Activated T-cell treated with anti-CD3 and anti-CD28 coated beads, Interleukin-2, amount 50 U/mL, for 72 hours (primary cell): Measurements from ENCODE around the gene KRT4. TPM values are rescaled to one million over a fixed set of nuclear protein-coding genes. Genes with fewer than 3 reads are reported as not detected.

ENCODE experiments used
- ATAC-seq, 2 donors: fragments of 150-1000 bp; cut with Tn5 transposase; replicated peaks in 1 of 2; 2 replicates each; pipeline ENCODE4 v1.10.0; 2021; ENCODE audit warnings: moderate library complexity in 2 of 2, mild to moderate bottlenecking in 1 of 2
- DNase-seq, 2 donors: peaks; one replicate each; pipeline ENCODE4 v3.0.0; 2021 to 2022; ENCODE audit warnings: mixed read lengths in 1 of 2
- H3K27ac Mint-ChIP-seq: one replicate; pipeline ENCODE4 v1.8.0; 2022; ENCODE audit warnings: mild to moderate bottlenecking, moderate library complexity, mixed read lengths
- H3K27me3 Mint-ChIP-seq: one replicate; pipeline ENCODE4 v1.8.0; 2022; ENCODE audit warnings: low read depth, mixed read lengths
- H3K36me3 Mint-ChIP-seq, 2 donors: one replicate each; pipeline ENCODE4 v1.8.0; 2022; ENCODE audit warnings: mixed read lengths in 2 of 2, mild to moderate bottlenecking in 1 of 2; ENCODE audit not compliant: insufficient read depth in 2 of 2
- H3K4me1 Mint-ChIP-seq: one replicate; pipeline ENCODE4 v1.8.0; 2022; ENCODE audit warnings: low read depth, mixed read lengths
- H3K4me3 Mint-ChIP-seq, 2 donors: one replicate each; pipeline ENCODE4 v1.8.0; 2022; ENCODE audit warnings: mild to moderate bottlenecking in 2 of 2, mixed read lengths in 2 of 2, moderate library complexity in 2 of 2
- H3K9me3 Mint-ChIP-seq, 2 donors: one replicate each; pipeline ENCODE4 v1.8.0; 2022; ENCODE audit warnings: mixed read lengths in 2 of 2
- total RNA-seq, 2 donors: library from RNA; stranded (reverse); gene quantifications; one replicate each; pipeline ENCODE4 v1.2.3, GENCODE V29; 2022

KRT4 gene
- total RNA-seq, 2 donors from 2014 or later, result 0.10 TPM; not detected in 1

DNA sequence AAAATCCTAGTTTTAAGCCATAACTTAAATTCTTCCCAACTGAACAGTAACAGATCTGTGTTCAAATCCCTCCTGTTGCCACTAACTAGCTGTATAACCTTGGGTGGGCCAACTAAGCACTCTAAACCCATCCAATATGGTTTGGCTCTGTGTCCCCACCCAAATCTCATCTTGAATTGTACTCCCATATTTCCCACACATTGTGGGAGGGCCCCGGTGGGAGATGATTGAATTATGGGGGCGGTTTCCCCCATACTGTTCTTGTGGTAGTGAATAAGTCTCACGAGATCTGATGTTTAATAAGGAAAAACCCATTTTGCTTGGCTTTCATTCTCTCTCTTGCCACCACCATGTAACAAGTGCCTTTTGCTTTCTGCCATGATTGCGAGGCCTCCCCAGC lies 1.2 kb upstream of the KRT4 start:
- H3K36me3 Mint-ChIP-seq, result no peaks in the 10 kb centered on the region
- ATAC-seq (no peak), DNase-seq (no peak)
- no peak overlapping the region for H3K4me3 Mint-ChIP-seq
- H3K27me3 Mint-ChIP-seq, result no peaks in the 10 kb centered on the region
- peaks cover 11% of the 10 kb centered on the region for H3K4me1 Mint-ChIP-seq
- H3K27ac Mint-ChIP-seq, result no peak overlapping the region
- no peaks in the 10 kb centered on the region for H3K9me3 Mint-ChIP-seq

DNA sequence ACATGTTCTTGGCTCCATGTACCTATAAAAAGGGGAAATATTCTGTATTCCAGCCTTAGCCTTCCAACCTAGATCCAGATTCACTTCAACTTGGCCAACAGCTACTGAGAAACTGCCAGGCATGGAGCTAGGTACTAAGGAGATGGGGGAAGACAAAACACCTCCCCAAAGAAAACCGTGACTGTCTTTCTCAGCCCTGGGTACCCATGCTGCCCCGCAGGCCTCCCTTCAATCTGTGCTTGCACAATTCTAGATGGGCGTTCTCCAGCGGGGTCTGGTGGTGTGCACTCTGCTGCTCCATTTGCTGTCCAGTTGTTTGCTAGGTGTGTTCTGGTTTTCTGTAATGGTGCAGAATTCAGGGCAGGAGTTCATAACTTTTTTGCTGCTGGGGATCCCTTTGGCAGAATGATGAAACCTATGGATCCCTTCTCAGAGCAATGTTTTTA lies 817 bp upstream of the KRT4 start:
- Mint-ChIP-seq H3K4me1 (peaks cover 11% of the 10 kb centered on the region), H3K36me3 (no peaks in the 10 kb centered on the region), H3K9me3 (no peaks in the 10 kb centered on the region), H3K27me3 (no peaks in the 10 kb centered on the region), H3K27ac (no peak overlapping the region), H3K4me3 (no peak overlapping the region)
- ATAC-seq (no peak), DNase-seq (no peak)

GRCh38 chr12:52813203-52813819 lies 605 bp downstream of the KRT4 start:
- DNase-seq (no peak), ATAC-seq (no peak)
- H3K4me1 Mint-ChIP-seq, result peaks cover 11% of the 10 kb centered on the region
- H3K4me3 Mint-ChIP-seq, result no peak overlapping the region
- H3K27me3 Mint-ChIP-seq, result no peaks in the 10 kb centered on the region
- no peak overlapping the region for H3K27ac Mint-ChIP-seq
- no peaks in the 10 kb centered on the region for H3K9me3 Mint-ChIP-seq
- H3K36me3 Mint-ChIP-seq, result no peaks in the 10 kb centered on the region

DNA sequence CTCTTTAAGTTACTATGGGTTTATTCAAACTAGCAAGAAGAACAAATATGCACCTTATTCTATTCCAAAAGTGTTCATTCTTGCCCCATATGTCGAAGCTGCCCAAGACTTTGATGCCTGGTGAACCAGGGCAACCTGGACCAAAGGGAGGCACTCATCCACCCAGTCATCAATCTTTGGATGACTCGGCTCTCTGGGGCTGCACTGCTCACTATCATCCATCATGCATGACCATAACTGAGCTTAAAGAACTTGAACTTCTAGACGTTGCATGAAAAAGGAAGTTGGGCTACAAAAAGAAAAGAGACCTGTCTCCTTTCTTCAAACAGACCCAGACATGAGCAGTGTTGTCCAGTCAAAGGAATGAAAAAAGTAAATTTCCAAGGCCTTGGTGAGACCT lies 1.2 kb downstream of the KRT4 start:
- no peak for DNase-seq
- H3K9me3 Mint-ChIP-seq, result no peaks in the 10 kb centered on the region
- no peaks in the 10 kb centered on the region for H3K36me3 Mint-ChIP-seq
- no peak overlapping the region for H3K4me3 Mint-ChIP-seq
- peaks cover 6% of the 10 kb centered on the region for H3K4me1 Mint-ChIP-seq
- no peaks in the 10 kb centered on the region for H3K27me3 Mint-ChIP-seq
- H3K27ac Mint-ChIP-seq, result no peak overlapping the region
- no peak for ATAC-seq

DNA sequence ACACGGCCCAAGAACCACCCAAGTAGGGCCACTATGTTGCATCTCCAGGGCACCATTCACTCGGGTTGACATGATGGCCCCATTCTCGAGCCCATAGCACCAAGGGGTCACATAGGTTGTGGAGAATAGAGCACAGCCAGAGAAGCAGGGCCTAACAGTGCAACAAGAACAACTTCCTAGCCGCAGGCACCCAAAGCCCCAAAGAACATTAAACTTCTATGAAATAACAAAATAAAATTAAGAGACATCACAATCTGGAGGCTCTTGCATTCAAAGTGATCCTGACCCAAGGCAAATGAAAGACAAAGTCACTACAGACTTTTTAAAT lies 1.9 kb downstream of the KRT4 start:
- H3K4me3 Mint-ChIP-seq, result no peak overlapping the region
- H3K9me3 Mint-ChIP-seq, result no peaks in the 10 kb centered on the region
- no peak overlapping the region for H3K27ac Mint-ChIP-seq
- H3K4me1 Mint-ChIP-seq, result no peaks in the 10 kb centered on the region
- ATAC-seq, result no peak
- no peaks in the 10 kb centered on the region for H3K36me3 Mint-ChIP-seq
- DNase-seq, result no peak
- no peaks in the 10 kb centered on the region for H3K27me3 Mint-ChIP-seq

- no peak for ATAC-seq
- no peaks in the 10 kb centered on the region for H3K4me1 Mint-ChIP-seq
Measured at GRCh38 chr12:52811191-52812072, 2.5 kb downstream of the KRT4 start.

DNA sequence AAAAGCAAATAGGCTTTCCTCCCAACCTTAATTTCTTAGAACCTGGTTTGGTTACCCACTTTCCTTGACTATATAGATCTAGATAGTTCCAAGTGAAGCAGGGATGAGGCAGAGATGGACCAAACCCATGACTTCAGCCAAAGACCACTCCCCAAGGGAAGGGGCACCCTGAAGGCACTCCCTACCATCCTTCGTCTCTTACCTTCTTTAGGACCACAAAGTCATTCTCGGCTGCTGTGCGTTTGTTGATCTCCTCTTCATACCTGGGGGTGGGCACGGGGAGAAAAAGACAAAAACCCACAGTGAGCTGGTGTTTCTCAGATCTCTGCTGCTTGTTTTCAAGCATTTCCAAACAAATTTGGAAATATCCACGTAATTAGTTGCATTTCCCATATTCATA lies 3.4 kb downstream of the KRT4 start:
- H3K9me3 Mint-ChIP-seq, result no peaks in the 10 kb centered on the region
- no peaks in the 10 kb centered on the region for H3K27me3 Mint-ChIP-seq
- H3K36me3 Mint-ChIP-seq, result no peaks in the 10 kb centered on the region
- DNase-seq (no peak), ATAC-seq (no peak)
- no peak overlapping the region for H3K27ac Mint-ChIP-seq
- no peaks in the 10 kb centered on the region for H3K4me1 Mint-ChIP-seq
- no peak overlapping the region for H3K4me3 Mint-ChIP-seq

More at GRCh38 chr12:52811191-52812072, 2.5 kb downstream of the KRT4 start:
- H3K27ac Mint-ChIP-seq, result no peak overlapping the region
- H3K4me3 Mint-ChIP-seq, result no peak overlapping the region
- no peak for DNase-seq
- H3K36me3 Mint-ChIP-seq, result no peaks in the 10 kb centered on the region
- H3K9me3 Mint-ChIP-seq, result no peaks in the 10 kb centered on the region
- no peaks in the 10 kb centered on the region for H3K27me3 Mint-ChIP-seq

GRCh38 chr12:52809166-52809565 lies 4.8 kb downstream of the KRT4 start:
- no peak overlapping the region for H3K4me3 Mint-ChIP-seq
- H3K36me3 Mint-ChIP-seq, result no peaks in the 10 kb centered on the region
- DNase-seq, result no peak
- no peaks in the 10 kb centered on the region for H3K27me3 Mint-ChIP-seq
- no peaks in the 10 kb centered on the region for H3K9me3 Mint-ChIP-seq
- no peak overlapping the region for H3K27ac Mint-ChIP-seq
- ATAC-seq, result no peak
- H3K4me1 Mint-ChIP-seq, result no peaks in the 10 kb centered on the region

- no peak for ATAC-seq
- no peaks in the 10 kb centered on the region for H3K9me3 Mint-ChIP-seq
- H3K4me3 Mint-ChIP-seq, result no peak overlapping the region
Measured at GRCh38 chr12:52808573-52809160, 5.2 kb downstream of the KRT4 start.

GRCh38 chr12:52807544-52808470 lies 6.1 kb downstream of the KRT4 start:
- no peaks in the 10 kb centered on the region for H3K36me3 Mint-ChIP-seq
- ATAC-seq, result no peak
- no peak overlapping the region for H3K27ac Mint-ChIP-seq
- DNase-seq, result no peak
- no peaks in the 10 kb centered on the region for H3K27me3 Mint-ChIP-seq
- no peaks in the 10 kb centered on the region for H3K4me1 Mint-ChIP-seq
- H3K4me3 Mint-ChIP-seq, result no peak overlapping the region
- no peaks in the 10 kb centered on the region for H3K9me3 Mint-ChIP-seq

More at GRCh38 chr12:52808573-52809160, 5.2 kb downstream of the KRT4 start:
- DNase-seq, result no peak
- Mint-ChIP-seq H3K36me3 (no peaks in the 10 kb centered on the region), H3K27ac (no peak overlapping the region), H3K27me3 (no peaks in the 10 kb centered on the region), H3K4me1 (no peaks in the 10 kb centered on the region)

- H3K4me3 Mint-ChIP-seq, result no peak overlapping the region
- no peaks in the 10 kb centered on the region for H3K36me3 Mint-ChIP-seq
- H3K27ac Mint-ChIP-seq, result no peak overlapping the region
- no peaks in the 10 kb centered on the region for H3K27me3 Mint-ChIP-seq
- H3K9me3 Mint-ChIP-seq, result no peaks in the 10 kb centered on the region
- DNase-seq (no peak), ATAC-seq (no peak)
- no peaks in the 10 kb centered on the region for H3K4me1 Mint-ChIP-seq
Measured at GRCh38 chr12:52806821-52807543, 6.9 kb downstream of the KRT4 start.

GRCh38 chr12:52806169-52806811 lies 7.6 kb downstream of the KRT4 start:
- ATAC-seq (no peak), DNase-seq (no peak)
- Mint-ChIP-seq H3K36me3 (no peaks in the 10 kb centered on the region), H3K27me3 (no peaks in the 10 kb centered on the region), H3K4me1 (no peaks in the 10 kb centered on the region), H3K4me3 (no peak overlapping the region), H3K27ac (no peak overlapping the region), H3K9me3 (no peaks in the 10 kb centered on the region)
